PC-3 (cell line): Measurements from ENCODE around the gene KRTAP10-5. TPM values are rescaled to one million over a fixed set of nuclear protein-coding genes. Genes with fewer than 3 reads are reported as not detected.

Experiments
- ATAC-seq: fragments of 200-7000 bp; cut with Tn5 transposase; 2 replicates; pipeline ENCODE4 v1.9.1; 2020; ENCODE audit warnings: mild to moderate bottlenecking, moderate library complexity
- BruUV-seq: library from RNA; stranded (reverse); fragments of 400-500 nt; replicated peaks from 2 replicates; lab custom pipeline; 2021; lab: Mats Ljungman, UMichigan
- CTCF ChIA-PET: fragments of 300-600 bp; sonication (Branson Sonifier 250); formaldehyde crosslinking; loops from one replicate; lab custom pipeline; 2022; ENCODE audit warnings: antibody characterized with exemption; lab: Charles Lee
- POLR2A ChIA-PET: fragments of 300-600 bp; sonication (Branson Sonifier 250); formaldehyde crosslinking; loops from one replicate; lab custom pipeline; 2022; ENCODE audit warnings: antibody characterized with exemption; ENCODE audit not compliant: unreplicated experiment; lab: Charles Lee
- DNase-seq: peaks from one replicate; pipeline ENCODE4 v3.0.0-alpha.2; 2015
- H2AFZ ChIP-seq: fragments of 300-600 bp; sonication (generic); 2 replicates; pipeline ENCODE4 v1.6.0; 2016; ENCODE audit warnings: antibody characterized with exemption, low read length
- H3F3A ChIP-seq: fragments of 300-600 bp; sonication (generic); one replicate; pipeline ENCODE4 v1.6.0; 2017; ENCODE audit warnings: antibody characterized with exemption, low read length, control low read depth, mild to moderate bottlenecking; ENCODE audit not compliant: unreplicated experiment
- H3K27ac ChIP-seq: fragments of 300-600 bp; sonication (generic); 2 replicates; pipeline ENCODE4 v1.5.1; 2016; ENCODE audit warnings: mild to moderate bottlenecking, low read length
- H3K27me3 ChIP-seq: fragments of 300-600 bp; sonication (generic); 2 replicates; pipeline ENCODE4 v1.6.1; 2016; ENCODE audit warnings: low read length, mixed read lengths
- H3K36me3 ChIP-seq: fragments of 300-600 bp; sonication (generic); 2 replicates; pipeline ENCODE4 v1.6.1; 2016; ENCODE audit warnings: low read depth, mixed run types, low read length, mixed read lengths
- H3K4me1 ChIP-seq: fragments of 300-600 bp; sonication (generic); 2 replicates; pipeline ENCODE4 v1.5.1; 2016; ENCODE audit warnings: low read length; ENCODE audit not compliant: insufficient read depth
- H3K4me2 ChIP-seq: fragments of 300-600 bp; sonication (generic); 2 replicates; pipeline ENCODE4 v1.6.0; 2016; ENCODE audit warnings: low read length
- H3K4me3 ChIP-seq: fragments of 300-600 bp; sonication (generic); 2 replicates; pipeline ENCODE4 v1.5.1; 2016; ENCODE audit warnings: mild to moderate bottlenecking, low read length, mixed read lengths
- H3K79me2 ChIP-seq: fragments of 300-600 bp; sonication (generic); 2 replicates; pipeline ENCODE4 v1.6.1; 2017; ENCODE audit warnings: low read length, mixed read lengths
- H3K9ac ChIP-seq: fragments of 300-600 bp; sonication (generic); 2 replicates; pipeline ENCODE4 v1.6.0; 2016; ENCODE audit warnings: mild to moderate bottlenecking, low read length
- H3K9me2 ChIP-seq: fragments of 300-600 bp; sonication (generic); replicated peaks from 2 replicates; pipeline ENCODE4 v1.6.1; 2016; ENCODE audit warnings: mixed run types, low read length, mixed read lengths
- H3K9me3 ChIP-seq: fragments of 300-600 bp; sonication (generic); 2 replicates; pipeline ENCODE4 v1.6.1; 2016; ENCODE audit warnings: low read length, mixed read lengths
- H4K20me1 ChIP-seq: fragments of 300-600 bp; sonication (generic); 2 replicates; pipeline ENCODE4 v1.6.1; 2016; ENCODE audit warnings: low read length, mixed read lengths
- CTCF ChIP-seq: fragments of 300-600 bp; sonication (generic); conservative IDR thresholded peaks from 2 replicates; pipeline ENCODE4 v1.5.1; 2017; ENCODE audit warnings: antibody characterized with exemption, low read depth, mild to moderate bottlenecking, low read length
- EZH2 ChIP-seq: fragments of 300-600 bp; sonication (generic); IDR thresholded peaks from one replicate; pipeline ENCODE4 v1.6.1; 2017; ENCODE audit warnings: antibody characterized with exemption, mild to moderate bottlenecking, low read length; ENCODE audit not compliant: unreplicated experiment
- EZH2phosphoT487 ChIP-seq: fragments of 300-600 bp; sonication (generic); IDR thresholded peaks from 2 replicates; pipeline ENCODE4 v1.6.1; 2018; ENCODE audit warnings: mild to moderate bottlenecking, antibody characterized with exemption, low read length, borderline replicate concordance
- intact Hi-C: fragments of 100-400 bp; cut with micrococcal nuclease; formaldehyde crosslinking; loops from 2 replicates; pipeline ENCODE4 v1.9.0; 2023
- total RNA-seq: library from RNA; depleted of rRNA; stranded (reverse); fragments of >200 nt; gene quantifications from 2 replicates; pipeline ENCODE4 v1.2.3, GENCODE V29; 2014

KRTAP10-5 gene
- total RNA-seq, 1 experiment from 2014 or later: not detected

- H3K4me1 ChIP-seq: peaks cover 6% of the 10 kb centered on the region
- H3K9ac ChIP-seq: no peak overlapping the region
- H4K20me1 ChIP-seq: no peaks in the 10 kb centered on the region
- no peak overlapping the region for H3K4me3 ChIP-seq
- H3K27me3 ChIP-seq: no peaks in the 10 kb centered on the region
- CTCF ChIA-PET: no interaction called here
- intact Hi-C loops: no loop called here
- DNase-seq (no peak), ATAC-seq (no peak)
- H3K9me3 ChIP-seq: peaks cover 5% of the 10 kb centered on the region; the same call in 1 of the 2 replicates
- no peaks in the 10 kb centered on the region for H3K79me2 ChIP-seq
- no peaks in the 10 kb centered on the region for H3F3A ChIP-seq
- no peak overlapping the region for H2AFZ ChIP-seq
- H3K9me2 ChIP-seq: no peaks in the 10 kb centered on the region
- no peaks in the 10 kb centered on the region for H3K36me3 ChIP-seq
- no TSS peak for BruUV-seq
- TF ChIP-seq EZH2phosphoT487 (no peak), EZH2 (no peak), CTCF (no peak)
- no peak overlapping the region for H3K27ac ChIP-seq
- POLR2A ChIA-PET: no interaction called here
- no peak overlapping the region for H3K4me2 ChIP-seq
These were observed 8.3 kb downstream of the KRTAP10-5 start for GRCh38 chr21:44571844-44572782.

DNA sequence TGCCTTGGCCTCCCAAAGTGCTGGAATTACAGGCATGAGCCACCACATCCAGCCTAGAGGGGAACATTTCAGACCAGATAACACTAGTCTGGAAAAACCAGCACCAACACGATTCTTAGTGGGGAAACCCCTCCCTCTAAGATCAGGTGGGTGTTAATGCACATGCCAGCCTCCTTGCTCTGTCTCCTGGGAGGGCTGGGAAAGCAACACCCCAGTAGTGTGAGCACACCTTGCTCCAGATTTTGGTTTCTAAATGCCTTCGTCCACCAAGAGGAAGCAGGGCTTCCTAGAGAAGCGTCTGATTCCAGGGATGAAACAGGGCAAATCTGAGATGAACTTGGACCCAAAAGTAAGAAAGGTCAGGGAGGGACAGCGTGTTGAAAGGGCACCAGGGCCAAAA, 9.1 kb downstream of the KRTAP10-5 start:
- intact Hi-C loops: no loop called here
- Histone ChIP-seq H3K27me3 (no peaks in the 10 kb centered on the region), H3K36me3 (no peaks in the 10 kb centered on the region), H2AFZ (no peak overlapping the region), H3K4me3 (no peak overlapping the region), H3K4me1 (peaks cover 6% of the 10 kb centered on the region), H3F3A (no peaks in the 10 kb centered on the region), H3K9ac (no peak overlapping the region), H3K9me3 (peaks cover 5% of the 10 kb centered on the region; the same call in 1 of the 2 replicates), H3K27ac (no peak overlapping the region), H4K20me1 (no peaks in the 10 kb centered on the region), H3K79me2 (no peaks in the 10 kb centered on the region), H3K9me2 (no peaks in the 10 kb centered on the region), H3K4me2 (no peak overlapping the region)
- TF ChIP-seq EZH2: no peak
- no peak for TF ChIP-seq CTCF
- no TSS peak for BruUV-seq
- CTCF ChIA-PET: no interaction called here
- ATAC-seq: no peak
- DNase-seq: no peak
- POLR2A ChIA-PET: no interaction called here
